GM12864 (cell line): ENCODE data around the gene ST6GALNAC3.

Source experiments
- DNase-seq: peaks from one replicate; pipeline ENCODE4 v3.0.0-alpha.2; 2011; ENCODE audit warnings: low read depth
- H3K4me3 ChIP-seq: 2 replicates; pipeline ENCODE4 v1.5.1; 2011; ENCODE audit warnings: mild to moderate bottlenecking, low read depth, low read length, control low read depth
- TF ChIP-seq, protein P1 (sequence below): IDR thresholded peaks from 2 replicates; pipeline ENCODE4 v1.5.1; 2011; ENCODE audit warnings: low read depth, mild to moderate bottlenecking, moderate library complexity, low read length, control low read depth, inconsistent platforms; ENCODE audit errors: missing control alignments

ST6GALNAC3 gene

DNA sequence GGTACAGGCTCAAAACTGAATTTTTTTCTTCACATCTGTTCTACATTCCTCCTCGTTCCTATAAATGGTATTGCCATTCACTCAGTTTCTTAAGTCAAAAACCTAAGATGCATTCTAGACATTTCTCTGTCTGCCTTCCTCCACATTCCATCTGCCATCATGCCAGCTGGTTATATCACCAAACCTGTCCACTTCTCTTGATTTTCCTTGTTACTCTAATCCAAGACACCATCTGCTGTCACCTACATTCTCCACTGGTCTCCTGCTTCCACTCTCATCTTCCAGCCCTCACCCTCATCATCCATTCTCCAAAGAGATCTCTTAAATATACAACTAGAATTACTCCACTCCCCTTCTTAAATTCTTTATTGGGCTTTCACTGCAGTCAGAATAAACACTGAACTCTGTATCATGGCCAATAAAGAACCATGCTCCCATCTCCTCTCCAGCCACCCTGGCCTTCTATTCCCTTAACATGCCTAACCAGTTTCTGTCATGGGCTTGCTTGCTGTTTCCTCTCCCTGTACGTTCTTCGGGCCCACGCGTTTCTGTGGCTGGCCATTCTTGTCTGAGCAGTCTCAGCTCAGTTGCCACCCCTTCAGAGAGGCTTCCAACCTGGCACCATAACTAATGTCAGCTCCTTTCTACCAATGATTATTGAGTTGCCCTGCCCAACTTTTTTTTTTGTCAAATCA lies 278.3 kb downstream of the ST6GALNAC3 start:
- TF ChIP-seq, protein P1, sequence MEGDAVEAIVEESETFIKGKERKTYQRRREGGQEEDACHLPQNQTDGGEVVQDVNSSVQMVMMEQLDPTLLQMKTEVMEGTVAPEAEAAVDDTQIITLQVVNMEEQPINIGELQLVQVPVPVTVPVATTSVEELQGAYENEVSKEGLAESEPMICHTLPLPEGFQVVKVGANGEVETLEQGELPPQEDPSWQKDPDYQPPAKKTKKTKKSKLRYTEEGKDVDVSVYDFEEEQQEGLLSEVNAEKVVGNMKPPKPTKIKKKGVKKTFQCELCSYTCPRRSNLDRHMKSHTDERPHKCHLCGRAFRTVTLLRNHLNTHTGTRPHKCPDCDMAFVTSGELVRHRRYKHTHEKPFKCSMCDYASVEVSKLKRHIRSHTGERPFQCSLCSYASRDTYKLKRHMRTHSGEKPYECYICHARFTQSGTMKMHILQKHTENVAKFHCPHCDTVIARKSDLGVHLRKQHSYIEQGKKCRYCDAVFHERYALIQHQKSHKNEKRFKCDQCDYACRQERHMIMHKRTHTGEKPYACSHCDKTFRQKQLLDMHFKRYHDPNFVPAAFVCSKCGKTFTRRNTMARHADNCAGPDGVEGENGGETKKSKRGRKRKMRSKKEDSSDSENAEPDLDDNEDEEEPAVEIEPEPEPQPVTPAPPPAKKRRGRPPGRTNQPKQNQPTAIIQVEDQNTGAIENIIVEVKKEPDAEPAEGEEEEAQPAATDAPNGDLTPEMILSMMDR, result no peak
- DNase-seq, result no peak
- H3K4me3 ChIP-seq, result no peak overlapping the region

DNA sequence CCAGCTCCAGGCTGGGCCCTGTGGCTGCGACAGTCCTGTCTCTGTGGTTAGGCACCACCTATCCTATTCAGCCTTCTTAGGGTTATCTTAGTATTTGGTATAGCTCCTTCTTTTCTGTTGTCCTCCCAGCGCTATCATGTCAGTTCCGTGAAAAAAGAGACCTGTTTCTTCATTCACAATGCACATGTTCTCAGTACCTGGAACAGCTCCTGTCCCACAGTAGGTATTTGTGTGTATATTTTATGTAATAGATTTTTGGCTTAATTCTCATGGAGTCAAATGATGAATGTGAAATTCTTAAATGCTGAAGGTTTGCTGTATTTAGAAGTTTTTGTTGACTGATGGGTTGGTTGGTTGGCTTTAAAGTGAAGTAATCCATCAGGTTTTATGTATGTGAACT lies 279.7 kb downstream of the ST6GALNAC3 start:
- TF ChIP-seq, protein P1, result no peak
- DNase-seq, result no peak
- no peak overlapping the region for H3K4me3 ChIP-seq

DNA sequence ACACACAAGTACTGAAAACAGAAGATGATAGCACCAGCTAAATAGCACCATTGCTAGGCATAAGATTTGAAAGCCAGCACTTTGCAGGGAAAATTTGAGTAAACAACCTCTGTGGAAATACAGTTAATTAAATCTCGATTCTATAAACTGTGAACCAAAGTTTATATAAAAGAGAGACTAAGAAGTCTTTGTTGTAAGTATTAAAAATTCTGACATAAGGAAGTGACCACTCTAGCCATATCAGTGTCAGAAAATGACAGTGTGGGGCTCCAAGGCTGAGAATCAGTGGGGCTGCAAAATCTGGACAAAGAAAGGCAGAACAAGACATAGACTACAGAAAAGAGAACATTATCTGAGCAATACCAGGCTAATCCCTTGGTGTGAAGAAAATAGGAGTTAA lies 292.2 kb downstream of the ST6GALNAC3 start:
- no peak overlapping the region for H3K4me3 ChIP-seq
- no peak for DNase-seq
- TF ChIP-seq, protein P1, result no peak

DNA sequence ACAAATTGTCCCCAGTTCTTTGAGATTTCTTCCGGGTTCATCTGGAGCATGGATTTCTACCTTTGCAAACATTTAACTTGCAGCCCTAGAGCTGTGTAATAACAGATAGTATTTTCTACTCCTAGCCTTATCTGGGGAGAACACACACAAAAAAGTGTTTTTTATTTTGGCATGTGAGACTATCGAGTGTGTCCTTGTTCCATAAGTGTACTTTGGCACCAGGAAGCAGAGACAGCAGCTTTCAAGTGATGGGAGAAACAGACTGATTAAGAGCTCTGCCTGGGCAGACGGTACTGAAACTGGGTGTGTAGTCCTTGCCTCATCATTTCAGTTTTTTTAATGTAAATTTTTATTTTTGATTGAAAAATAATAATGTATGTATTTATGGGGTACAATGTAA lies 297.4 kb downstream of the ST6GALNAC3 start:
- TF ChIP-seq, protein P1, result no peak
- no peak for DNase-seq
- H3K4me3 ChIP-seq, result no peak overlapping the region

DNA sequence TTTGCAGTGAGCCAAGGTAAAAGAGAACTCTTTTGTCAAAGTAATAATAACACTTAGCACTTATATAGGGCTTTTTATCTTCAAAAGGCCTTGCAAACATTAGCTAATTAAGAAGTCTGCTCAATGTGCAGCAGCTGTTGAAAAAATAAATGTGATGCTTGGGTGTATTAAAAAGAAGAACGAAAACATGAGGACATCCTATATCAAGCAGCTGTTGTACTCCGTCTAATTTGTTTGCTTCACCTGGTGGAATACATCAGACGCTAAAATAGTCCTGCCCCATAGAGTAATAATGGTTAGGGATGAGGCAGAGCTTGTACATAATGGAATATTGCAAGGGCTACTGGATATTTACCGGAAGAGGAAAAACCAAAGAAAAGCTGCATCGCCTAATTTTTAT lies 299.5 kb downstream of the ST6GALNAC3 start:
- DNase-seq, result no peak
- TF ChIP-seq, protein P1, result no peak
- H3K4me3 ChIP-seq, result no peak overlapping the region

DNA sequence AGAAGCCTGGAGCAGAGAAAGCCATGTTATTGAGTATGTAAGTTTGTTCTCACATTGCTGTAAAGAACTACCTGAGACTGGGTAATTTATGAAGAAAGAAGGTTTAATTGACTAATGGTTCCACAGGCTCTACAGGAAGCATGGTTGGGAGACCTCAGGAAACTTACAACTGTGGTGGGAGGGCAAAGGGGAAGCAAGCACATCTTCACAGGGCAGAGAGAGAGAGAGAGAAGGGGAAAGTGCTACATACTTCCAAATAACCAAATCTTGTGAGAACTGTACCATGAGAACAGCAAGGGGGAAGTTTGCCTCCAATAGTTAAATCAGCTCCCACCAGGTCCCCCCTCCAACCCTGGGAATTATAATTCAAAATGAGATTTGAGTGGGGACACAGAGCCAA lies 302.7 kb downstream of the ST6GALNAC3 start:
- TF ChIP-seq, protein P1, result no peak
- H3K4me3 ChIP-seq, result no peak overlapping the region
- no peak for DNase-seq

DNA sequence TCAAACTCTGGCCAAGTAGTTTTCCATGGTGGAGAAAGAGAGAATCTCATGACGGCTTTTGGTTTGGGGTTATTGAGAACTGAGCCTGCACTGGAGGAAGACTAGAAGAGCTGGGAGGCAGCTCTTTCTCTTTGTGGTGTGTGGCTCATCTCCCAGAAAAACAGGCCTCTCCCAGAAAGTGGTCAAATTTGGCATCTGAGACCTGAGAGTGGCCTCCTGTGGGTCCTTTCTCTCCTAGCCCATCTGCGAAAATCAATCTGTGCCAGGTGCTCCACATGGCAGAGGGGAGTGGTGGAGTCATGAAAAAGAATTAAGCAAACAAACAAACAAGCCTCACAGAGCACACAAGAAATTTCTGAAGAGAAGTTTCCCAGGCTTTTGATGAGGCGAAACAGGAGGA lies 305.0 kb downstream of the ST6GALNAC3 start:
- H3K4me3 ChIP-seq, result no peak overlapping the region
- no peak for DNase-seq
- TF ChIP-seq, protein P1, result no peak
